K562 (cell line): ENCODE data around the gene TFDP1.

Experiments
- ARID4B ChIP-seq: sonication (generic); formaldehyde crosslinking; IDR thresholded peaks from 2 replicates; pipeline ENCODE4 v1.8.0; 2022; ENCODE audit warnings: mild to moderate bottlenecking, missing genetic modification reagents
- BCL6 ChIP-seq: fragments of 250-450 bp; sonication (Bioruptor Pico); IDR thresholded peaks from 2 replicates; pipeline ENCODE4 v1.4.0; 2020
- CBFB ChIP-seq: sonication (generic); formaldehyde crosslinking; IDR thresholded peaks from 2 replicates; pipeline ENCODE4 v1.4.0; 2020; ENCODE audit warnings: mild to moderate bottlenecking, missing genetic modification reagents
- CREB3 ChIP-seq: fragments of 450-650 bp; conservative IDR thresholded peaks from 2 replicates; pipeline ENCODE4 v1.6.1; 2016; ENCODE audit warnings: missing genetic modification characterization, low read depth, mild to moderate bottlenecking, missing compliant biosample characterization, moderate library complexity
- CTCF ChIP-seq, 3 experiments: IDR thresholded peaks in 2 of 3; conservative IDR thresholded peaks in 1 of 3; 2 replicates each; pipeline ENCODE4 v1.5.1; 2011 to 2012; ENCODE audit warnings: low read length in 3 of 3, mild to moderate bottlenecking in 3 of 3, control low read depth in 2 of 3, improper control_type of control experiment in 1 of 3, inconsistent platforms in 1 of 3, low read depth in 1 of 3, mixed read lengths in 1 of 3, moderate library complexity in 1 of 3; ENCODE audit not compliant: insufficient read depth in 2 of 3
- FOXA1 ChIP-seq: fragments of 450-650 bp; IDR thresholded peaks from 2 replicates; pipeline ENCODE4 v1.6.1; 2016; ENCODE audit warnings: mild to moderate bottlenecking, borderline replicate concordance
- FOXJ2 ChIP-seq: fragments of 200-800 bp; sonication (Bioruptor generic); IDR thresholded peaks from 2 replicates; pipeline ENCODE4 v1.6.1; 2016; ENCODE audit warnings: missing genetic modification characterization, missing compliant biosample characterization
- NUFIP1 ChIP-seq: fragments of 450-650 bp; IDR thresholded peaks from 2 replicates; pipeline ENCODE4 v1.6.1; 2018; ENCODE audit not compliant: partially characterized antibody
- PML ChIP-seq: IDR thresholded peaks from 2 replicates; pipeline ENCODE4 v1.6.1; 2012; ENCODE audit warnings: low read length, inconsistent platforms
- POLR2A ChIP-seq: fragments of 450-650 bp; conservative IDR thresholded peaks from 2 replicates; pipeline ENCODE4 v1.6.1; 2016
- TCF7L2 ChIP-seq: fragments of 150-350 bp; IDR thresholded peaks from 2 replicates; pipeline ENCODE4 v1.6.1; 2016; ENCODE audit warnings: low read depth, mild to moderate bottlenecking, low read length, moderate library complexity
- YY1 ChIP-seq, 3 experiments: IDR thresholded peaks; 2 replicates each; pipeline ENCODE4 v1.6.1; 2011; ENCODE audit warnings: low read length in 2 of 3, mild to moderate bottlenecking in 2 of 3, moderate library complexity in 2 of 3, borderline replicate concordance in 1 of 3, control low read depth in 1 of 3, low read depth in 1 of 3; ENCODE audit not compliant: insufficient read depth in 3 of 3, insufficient replicate concordance in 2 of 3, control insufficient read depth in 1 of 3, insufficient read length in 1 of 3; ENCODE audit errors: extremely low read depth in 1 of 3
- ZNF274 ChIP-seq: IDR thresholded peaks from 2 replicates; pipeline ENCODE4 v1.6.1; 2011; ENCODE audit warnings: low read depth, mild to moderate bottlenecking, low read length, moderate library complexity, borderline replicate concordance

- TF ChIP-seq ARID4B (no peak), ZNF274 (no peak), CREB3 (tag) (no peak), NUFIP1 (no peak), CTCF (IDR thresholded peaks at IDR 0.05 in 2 of 3, conservative IDR thresholded peaks at IDR 0.05 in 1 of 3; ENCODE audit: insufficient read depth in 2 of 3, low read depth in 1 of 3, low read length in 3 of 3) (no peak), YY1 (IDR thresholded peaks at IDR 0.05; ENCODE audit: borderline replicate concordance in 1 of 3, control insufficient read depth in 1 of 3, extremely low read depth in 1 of 3, insufficient read depth in 3 of 3, insufficient read length in 1 of 3, insufficient replicate concordance in 2 of 3, low read depth in 1 of 3, low read length in 2 of 3) (no peak), TCF7L2 (no peak), POLR2A (no peak), FOXJ2 (tag) (no peak), PML (no peak), CBFB (CRISPR knock-in tag) (no peak), FOXA1 (no peak), BCL6 (CRISPR knock-in tag) (no peak)
Measured at GRCh38 chr13:113548171-113548641, 36.3 kb upstream of the TFDP1 start.
